ENCODE data around the gene AOPEP. TPM values are rescaled to one million over a fixed set of nuclear protein-coding genes. Genes with fewer than 3 reads are reported as not detected.

Gene AOPEP
- total RNA-seq, 1 experiment from 2014 or later: 14.4 TPM

- TF ChIP-seq, protein P1, sequence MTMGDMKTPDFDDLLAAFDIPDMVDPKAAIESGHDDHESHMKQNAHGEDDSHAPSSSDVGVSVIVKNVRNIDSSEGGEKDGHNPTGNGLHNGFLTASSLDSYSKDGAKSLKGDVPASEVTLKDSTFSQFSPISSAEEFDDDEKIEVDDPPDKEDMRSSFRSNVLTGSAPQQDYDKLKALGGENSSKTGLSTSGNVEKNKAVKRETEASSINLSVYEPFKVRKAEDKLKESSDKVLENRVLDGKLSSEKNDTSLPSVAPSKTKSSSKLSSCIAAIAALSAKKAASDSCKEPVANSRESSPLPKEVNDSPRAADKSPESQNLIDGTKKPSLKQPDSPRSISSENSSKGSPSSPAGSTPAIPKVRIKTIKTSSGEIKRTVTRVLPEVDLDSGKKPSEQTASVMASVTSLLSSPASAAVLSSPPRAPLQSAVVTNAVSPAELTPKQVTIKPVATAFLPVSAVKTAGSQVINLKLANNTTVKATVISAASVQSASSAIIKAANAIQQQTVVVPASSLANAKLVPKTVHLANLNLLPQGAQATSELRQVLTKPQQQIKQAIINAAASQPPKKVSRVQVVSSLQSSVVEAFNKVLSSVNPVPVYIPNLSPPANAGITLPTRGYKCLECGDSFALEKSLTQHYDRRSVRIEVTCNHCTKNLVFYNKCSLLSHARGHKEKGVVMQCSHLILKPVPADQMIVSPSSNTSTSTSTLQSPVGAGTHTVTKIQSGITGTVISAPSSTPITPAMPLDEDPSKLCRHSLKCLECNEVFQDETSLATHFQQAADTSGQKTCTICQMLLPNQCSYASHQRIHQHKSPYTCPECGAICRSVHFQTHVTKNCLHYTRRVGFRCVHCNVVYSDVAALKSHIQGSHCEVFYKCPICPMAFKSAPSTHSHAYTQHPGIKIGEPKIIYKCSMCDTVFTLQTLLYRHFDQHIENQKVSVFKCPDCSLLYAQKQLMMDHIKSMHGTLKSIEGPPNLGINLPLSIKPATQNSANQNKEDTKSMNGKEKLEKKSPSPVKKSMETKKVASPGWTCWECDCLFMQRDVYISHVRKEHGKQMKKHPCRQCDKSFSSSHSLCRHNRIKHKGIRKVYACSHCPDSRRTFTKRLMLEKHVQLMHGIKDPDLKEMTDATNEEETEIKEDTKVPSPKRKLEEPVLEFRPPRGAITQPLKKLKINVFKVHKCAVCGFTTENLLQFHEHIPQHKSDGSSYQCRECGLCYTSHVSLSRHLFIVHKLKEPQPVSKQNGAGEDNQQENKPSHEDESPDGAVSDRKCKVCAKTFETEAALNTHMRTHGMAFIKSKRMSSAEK (CRISPR knock-in tag; IDR thresholded peaks at IDR 0.05; ENCODE audit: borderline replicate concordance): no peak
- no peak for TF ChIP-seq JUN (CRISPR knock-in tag; IDR thresholded peaks at IDR 0.05)
- TF ChIP-seq MYBL2 (CRISPR knock-in tag; IDR thresholded peaks at IDR 0.05): no peak
- TF ChIP-seq ZNF263 (CRISPR knock-in tag; IDR thresholded peaks at IDR 0.05; ENCODE audit: low read depth): no peak
- no peak for TF ChIP-seq NFYB (CRISPR knock-in tag; conservative IDR thresholded peaks at IDR 0.05; ENCODE audit: low read depth)
These were observed 363.7 kb downstream of the AOPEP start (continued) for GRCh38 chr9:95090023-95090791.

DNA sequence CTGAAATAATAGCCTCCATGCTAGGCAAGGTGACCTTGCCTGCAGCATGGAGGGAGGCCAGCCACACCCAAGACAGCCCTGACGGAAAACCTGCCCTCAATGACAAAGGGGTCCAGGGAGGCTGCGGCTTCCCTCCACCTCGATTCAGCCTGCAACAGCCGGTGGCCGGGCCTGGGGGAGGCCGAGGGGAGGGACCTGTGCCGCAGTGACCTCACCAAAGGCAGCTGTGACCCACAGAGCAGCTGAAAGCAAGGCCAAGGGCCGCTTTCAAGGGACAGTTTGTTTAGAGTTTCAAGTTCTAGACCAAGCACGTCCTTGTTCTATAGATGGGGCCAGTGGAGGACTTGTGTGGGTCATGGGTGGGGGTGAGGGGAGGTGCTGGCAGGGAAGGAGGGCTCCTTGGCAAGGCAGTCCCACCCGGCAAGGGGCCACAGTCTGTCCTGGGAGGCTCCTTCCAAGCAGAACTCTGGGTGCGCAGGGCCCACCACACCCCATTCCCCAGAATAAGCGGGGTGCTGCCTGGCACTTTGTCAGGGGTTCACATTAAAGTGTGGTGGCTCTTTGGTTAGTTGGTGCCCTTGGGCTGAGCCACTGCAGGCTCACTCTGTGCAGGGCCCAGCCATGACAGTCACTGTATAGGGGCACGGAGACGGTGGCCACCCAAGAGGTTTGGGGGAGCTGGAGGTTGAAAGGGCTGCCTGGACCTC lies 364.5 kb downstream of the AOPEP start:
- ChIA-PET CTCF (interaction anchor here (1.8 kb wide), 1 partner anchor 46 kb away, joined by 7 read pairs; no protein-coding TSS in a partner anchor), POLR2A (interaction anchor here (0.5 kb wide), 1 partner anchor 601 kb away, joined by 3 read pairs; no protein-coding TSS in a partner anchor)
- DNase-seq (ENCODE audit: low spot score) (no peak), ATAC-seq (0 out of 2 replicates have a peak, but pooled peaks have one; percentile 5)
- H3K36me3 Mint-ChIP-seq: no peaks in the 10 kb centered on the region
- no peaks in the 10 kb centered on the region for H3K9me3 Mint-ChIP-seq
- H3K4me3 Mint-ChIP-seq: no peak overlapping the region
- TF ChIP-seq, protein P2, sequence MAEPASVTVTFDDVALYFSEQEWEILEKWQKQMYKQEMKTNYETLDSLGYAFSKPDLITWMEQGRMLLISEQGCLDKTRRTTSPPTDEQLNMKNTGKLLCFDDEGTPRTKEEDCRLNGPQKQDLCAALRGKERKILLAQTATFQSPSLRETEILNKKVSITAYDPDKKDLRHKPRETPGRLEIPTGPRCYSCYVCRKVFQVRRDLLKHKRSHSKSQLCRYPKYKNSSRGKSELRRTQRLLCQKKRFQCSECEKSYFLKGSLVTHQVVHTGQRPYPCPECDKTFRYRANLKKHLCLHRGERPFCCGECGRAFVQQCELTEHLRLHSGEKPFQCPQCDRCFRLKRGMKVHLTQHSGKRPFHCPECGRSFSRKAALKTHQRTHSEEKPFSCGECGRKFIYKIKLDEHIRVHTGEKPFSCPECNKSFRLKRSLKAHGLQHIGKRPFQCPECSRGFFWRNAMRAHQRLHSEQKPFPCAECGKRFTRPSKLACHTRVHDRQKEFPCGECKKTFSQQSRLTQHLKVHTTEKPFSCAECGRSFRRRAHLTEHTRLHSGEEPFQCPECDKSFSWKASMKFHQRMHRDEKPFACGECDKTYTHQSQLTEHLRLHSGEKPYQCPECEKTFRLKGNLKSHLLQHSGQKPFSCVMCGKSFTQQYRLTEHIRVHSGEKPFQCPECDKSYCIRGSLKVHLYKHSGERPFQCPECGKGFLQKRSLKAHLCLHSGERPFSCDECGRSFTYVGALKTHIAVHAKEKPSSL (CRISPR knock-in tag; conservative IDR thresholded peaks at IDR 0.05): no peak
- TF ChIP-seq, protein P3, sequence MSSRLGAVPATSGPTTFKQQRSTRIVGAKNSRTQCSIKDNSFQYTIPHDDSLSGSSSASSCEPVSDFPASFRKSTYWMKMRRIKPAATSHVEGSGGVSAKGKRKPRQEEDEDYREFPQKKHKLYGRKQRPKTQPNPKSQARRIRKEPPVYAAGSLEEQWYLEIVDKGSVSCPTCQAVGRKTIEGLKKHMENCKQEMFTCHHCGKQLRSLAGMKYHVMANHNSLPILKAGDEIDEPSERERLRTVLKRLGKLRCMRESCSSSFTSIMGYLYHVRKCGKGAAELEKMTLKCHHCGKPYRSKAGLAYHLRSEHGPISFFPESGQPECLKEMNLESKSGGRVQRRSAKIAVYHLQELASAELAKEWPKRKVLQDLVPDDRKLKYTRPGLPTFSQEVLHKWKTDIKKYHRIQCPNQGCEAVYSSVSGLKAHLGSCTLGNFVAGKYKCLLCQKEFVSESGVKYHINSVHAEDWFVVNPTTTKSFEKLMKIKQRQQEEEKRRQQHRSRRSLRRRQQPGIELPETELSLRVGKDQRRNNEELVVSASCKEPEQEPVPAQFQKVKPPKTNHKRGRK (CRISPR knock-in tag; IDR thresholded peaks at IDR 0.05; ENCODE audit: borderline replicate concordance): no peak
- TF ChIP-seq ATF1 (CRISPR knock-in tag; IDR thresholded peaks at IDR 0.05) (no peak), TEAD1 (CRISPR knock-in tag; IDR thresholded peaks at IDR 0.05) (no peak), ZNF396 (CRISPR knock-in tag; IDR thresholded peaks at IDR 0.05; ENCODE audit: borderline replicate concordance) (no peak), ELF4 (CRISPR knock-in tag; IDR thresholded peaks at IDR 0.05; ENCODE audit: low read depth) (no peak)
- TF ChIP-seq, protein P4, sequence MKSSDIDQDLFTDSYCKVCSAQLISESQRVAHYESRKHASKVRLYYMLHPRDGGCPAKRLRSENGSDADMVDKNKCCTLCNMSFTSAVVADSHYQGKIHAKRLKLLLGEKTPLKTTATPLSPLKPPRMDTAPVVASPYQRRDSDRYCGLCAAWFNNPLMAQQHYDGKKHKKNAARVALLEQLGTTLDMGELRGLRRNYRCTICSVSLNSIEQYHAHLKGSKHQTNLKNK (CRISPR knock-in tag; IDR thresholded peaks at IDR 0.05): no peak
- H3K27ac Mint-ChIP-seq: peak overlapping the region; percentile 57
- peaks cover 41% of the 10 kb centered on the region for H3K4me1 Mint-ChIP-seq
- H3K27me3 Mint-ChIP-seq (ENCODE audit: low read depth): no peaks in the 10 kb centered on the region

All from WTC11 (cell line).